ENCODE data around the gene ADRA2B. TPM values are rescaled to one million over a fixed set of nuclear protein-coding genes. Genes with fewer than 3 reads are reported as not detected.

ADRA2B gene
- total RNA-seq, 1 experiment from 2014 or later = not detected

DNA sequence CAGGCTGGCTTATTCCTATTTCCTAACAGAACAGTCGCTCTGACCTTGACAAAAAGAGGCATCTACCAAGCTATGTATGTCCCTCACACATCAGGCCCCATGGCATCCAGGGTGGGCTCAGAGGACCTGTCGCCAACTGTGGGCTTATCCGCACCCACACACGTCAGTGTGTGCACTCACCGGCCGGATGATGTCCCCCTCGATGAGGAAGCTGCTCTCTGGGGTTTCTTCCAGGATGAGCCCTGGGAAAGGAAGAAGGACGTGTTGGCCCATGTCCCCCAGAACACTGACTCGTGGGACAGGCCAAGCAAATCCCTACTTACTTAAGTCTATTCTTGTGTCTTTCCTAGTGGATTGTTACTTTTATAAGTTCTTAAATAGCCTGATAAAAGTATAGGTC, 18.8 kb upstream of the ADRA2B start:
- BruUV-seq (replicated peaks) = no TSS peak
- H3K27ac Mint-ChIP-seq (ENCODE audit: unreplicated experiment) = no peak overlapping the region
- no peak overlapping the region for H3K4me3 Mint-ChIP-seq (ENCODE audit: low read depth, unreplicated experiment)
- H3K4me1 Mint-ChIP-seq (ENCODE audit: low read depth, unreplicated experiment) = no peaks in the 10 kb centered on the region
- DNase-seq = no peak
- CTCF ChIA-PET = no interaction called here
- peaks cover 65% of the 10 kb centered on the region for H3K27me3 Mint-ChIP-seq (ENCODE audit: unreplicated experiment)
- H3K9me3 Mint-ChIP-seq (ENCODE audit: low read depth, unreplicated experiment) = no peaks in the 10 kb centered on the region
- no peak for TF ChIP-seq CTCF (IDR thresholded peaks at IDR 0.05; ENCODE audit: unreplicated experiment)
- peaks cover 5% of the 10 kb centered on the region for H3K36me3 Mint-ChIP-seq (ENCODE audit: insufficient read depth, unreplicated experiment)
- intact Hi-C loops (cut with micrococcal nuclease; ENCODE audit: unreplicated experiment) = loop anchor here (10.0 kb wide), 1 partner anchor 130 kb away; the partner anchor contains the start of genes CIAO1 and TMEM127

DNA sequence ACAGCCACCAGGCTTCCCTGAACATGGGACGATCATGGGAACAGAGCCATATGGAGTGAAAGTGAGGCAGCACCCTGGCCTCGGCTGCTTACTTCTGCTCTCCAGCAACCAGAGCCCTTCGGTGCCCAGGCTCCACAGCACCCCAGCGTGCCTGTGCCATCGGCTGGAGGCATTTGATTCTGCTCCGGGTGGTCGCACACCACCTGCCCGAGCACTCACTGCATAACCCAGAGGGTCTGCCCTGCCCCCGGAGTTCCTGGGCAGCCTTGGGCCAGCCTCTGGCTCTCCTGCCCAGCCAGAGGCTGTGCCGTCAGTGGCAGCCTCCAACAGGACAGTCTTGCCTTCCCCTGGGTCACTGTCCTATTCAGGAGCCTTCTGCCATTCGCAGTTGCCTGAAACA, 18.1 kb upstream of the ADRA2B start:
- H3K27me3 Mint-ChIP-seq (ENCODE audit: unreplicated experiment) = peaks cover 73% of the 10 kb centered on the region
- no TSS peak for BruUV-seq (replicated peaks)
- no peak overlapping the region for H3K27ac Mint-ChIP-seq (ENCODE audit: unreplicated experiment)
- TF ChIP-seq CTCF (IDR thresholded peaks at IDR 0.05; ENCODE audit: unreplicated experiment) = no peak
- intact Hi-C loops (cut with micrococcal nuclease; ENCODE audit: unreplicated experiment) = loop anchor here (10.0 kb wide), 1 partner anchor 130 kb away; the partner anchor contains the start of genes CIAO1 and TMEM127
- DNase-seq = no peak
- H3K9me3 Mint-ChIP-seq (ENCODE audit: low read depth, unreplicated experiment) = no peaks in the 10 kb centered on the region
- H3K36me3 Mint-ChIP-seq (ENCODE audit: insufficient read depth, unreplicated experiment) = peaks cover 5% of the 10 kb centered on the region
- H3K4me1 Mint-ChIP-seq (ENCODE audit: low read depth, unreplicated experiment) = no peaks in the 10 kb centered on the region
- CTCF ChIA-PET = no interaction called here
- H3K4me3 Mint-ChIP-seq (ENCODE audit: low read depth, unreplicated experiment) = no peak overlapping the region

DNA sequence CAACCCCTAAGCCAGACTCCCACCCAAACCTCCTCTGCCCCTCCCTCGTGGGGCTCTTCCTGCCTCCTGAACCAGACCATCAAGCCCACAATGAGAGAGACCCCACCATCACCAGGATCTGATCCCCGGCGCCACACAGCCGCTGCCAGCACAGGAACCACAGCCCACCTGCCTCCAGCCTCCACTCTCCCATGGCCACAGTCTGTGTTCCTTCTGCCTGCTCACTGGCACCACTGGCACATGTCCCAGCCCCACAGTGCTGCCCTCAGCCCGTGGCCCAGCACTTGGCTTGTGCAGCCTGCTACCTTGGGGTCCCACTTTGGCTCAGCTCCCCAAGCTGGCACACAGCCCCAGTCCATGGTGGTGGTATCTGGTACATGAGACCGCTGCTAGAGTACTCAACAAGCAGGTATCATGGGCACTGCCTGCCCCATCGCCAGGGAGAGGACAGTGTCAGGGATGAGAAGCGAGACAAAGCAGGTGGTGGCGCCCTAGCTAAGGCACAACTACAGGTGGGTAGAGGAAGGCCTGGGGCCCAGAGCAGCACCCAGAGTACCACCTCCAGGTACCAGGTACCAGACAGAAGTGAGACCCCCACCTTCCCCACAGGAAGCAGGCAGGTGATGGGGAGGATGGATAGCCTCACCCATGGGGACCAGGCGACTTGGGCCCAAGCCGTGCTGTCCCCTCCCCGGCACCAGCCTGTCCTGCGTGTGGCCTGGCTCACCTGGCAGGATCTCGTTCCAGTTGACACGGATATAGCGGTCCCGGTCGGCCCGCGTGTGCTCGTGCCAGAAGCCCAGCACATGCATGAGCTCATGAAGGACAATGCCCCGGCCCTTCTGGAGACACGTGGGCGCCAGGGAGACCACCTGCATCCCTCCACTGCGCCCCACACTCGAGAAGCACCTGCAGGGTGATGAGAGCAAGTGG, 15.7 kb upstream of the ADRA2B start:
- Mint-ChIP-seq H3K4me1 (ENCODE audit: low read depth, unreplicated experiment) (no peaks in the 10 kb centered on the region), H3K27me3 (ENCODE audit: unreplicated experiment) (peaks cover 67% of the 10 kb centered on the region), H3K9me3 (ENCODE audit: low read depth, unreplicated experiment) (no peaks in the 10 kb centered on the region), H3K4me3 (ENCODE audit: low read depth, unreplicated experiment) (no peak overlapping the region), H3K27ac (ENCODE audit: unreplicated experiment) (peak overlapping the region; percentile 40), H3K36me3 (ENCODE audit: insufficient read depth, unreplicated experiment) (no peaks in the 10 kb centered on the region)
- CTCF ChIA-PET = interaction anchor here (0.6 to 1.3 kb wide), 2 partner anchors 15 to 761 kb away, joined by 3 read pairs; no protein-coding TSS in a partner anchor
- no TSS peak for BruUV-seq (replicated peaks)
- DNase-seq = no peak
- TF ChIP-seq CTCF (IDR thresholded peaks at IDR 0.05; ENCODE audit: unreplicated experiment) = no peak
- intact Hi-C loops (cut with micrococcal nuclease; ENCODE audit: unreplicated experiment) = loop anchor here (10.0 kb wide), 1 partner anchor 133 kb away; the partner anchor contains the start of genes CIAO1 and TMEM127

- Mint-ChIP-seq H3K27ac (ENCODE audit: unreplicated experiment) (peak overlapping the region; percentile 40), H3K27me3 (ENCODE audit: unreplicated experiment) (peaks cover 67% of the 10 kb centered on the region)
Observed at GRCh38 chr2:96131152-96131812, 14.9 kb upstream of the ADRA2B start.

More at GRCh38 chr2:96131152-96131812, 14.9 kb upstream of the ADRA2B start:
- intact Hi-C loops (cut with micrococcal nuclease; ENCODE audit: unreplicated experiment) = loop anchor here (10.0 kb wide), 1 partner anchor 134 kb away; the partner anchor contains the start of genes CIAO1 and TMEM127
- no peak for TF ChIP-seq CTCF (IDR thresholded peaks at IDR 0.05; ENCODE audit: unreplicated experiment)
- BruUV-seq (replicated peaks) = no TSS peak
- no peaks in the 10 kb centered on the region for H3K36me3 Mint-ChIP-seq (ENCODE audit: insufficient read depth, unreplicated experiment)
- CTCF ChIA-PET = no interaction called here
- H3K9me3 Mint-ChIP-seq (ENCODE audit: low read depth, unreplicated experiment) = no peaks in the 10 kb centered on the region
- no peak overlapping the region for H3K4me3 Mint-ChIP-seq (ENCODE audit: low read depth, unreplicated experiment)
- DNase-seq = no peak
- H3K4me1 Mint-ChIP-seq (ENCODE audit: low read depth, unreplicated experiment) = no peaks in the 10 kb centered on the region

All from Calu3 (cell line).